PC-3 (cell line): ENCODE results near the gene MEI1. TPM values are rescaled to one million over a fixed set of nuclear protein-coding genes. Genes with fewer than 3 reads are reported as not detected.

ENCODE experiments used
- ATAC-seq: fragments of 200-7000 bp; cut with Tn5 transposase; 2 replicates; pipeline ENCODE4 v1.9.1; 2020; ENCODE audit warnings: mild to moderate bottlenecking, moderate library complexity
- BruUV-seq: library from RNA; stranded (reverse); fragments of 400-500 nt; replicated peaks from 2 replicates; lab custom pipeline; 2021; lab: Mats Ljungman, UMichigan
- CTCF ChIA-PET: fragments of 300-600 bp; sonication (Branson Sonifier 250); formaldehyde crosslinking; loops from one replicate; lab custom pipeline; 2022; ENCODE audit warnings: antibody characterized with exemption; lab: Charles Lee
- POLR2A ChIA-PET: fragments of 300-600 bp; sonication (Branson Sonifier 250); formaldehyde crosslinking; loops from one replicate; lab custom pipeline; 2022; ENCODE audit warnings: antibody characterized with exemption; ENCODE audit not compliant: unreplicated experiment; lab: Charles Lee
- DNase-seq: peaks from one replicate; pipeline ENCODE4 v3.0.0-alpha.2; 2015
- H2AFZ ChIP-seq: fragments of 300-600 bp; sonication (generic); 2 replicates; pipeline ENCODE4 v1.6.0; 2016; ENCODE audit warnings: antibody characterized with exemption, low read length
- H3F3A ChIP-seq: fragments of 300-600 bp; sonication (generic); one replicate; pipeline ENCODE4 v1.6.0; 2017; ENCODE audit warnings: antibody characterized with exemption, low read length, control low read depth, mild to moderate bottlenecking; ENCODE audit not compliant: unreplicated experiment
- H3K27ac ChIP-seq: fragments of 300-600 bp; sonication (generic); 2 replicates; pipeline ENCODE4 v1.5.1; 2016; ENCODE audit warnings: mild to moderate bottlenecking, low read length
- H3K27me3 ChIP-seq: fragments of 300-600 bp; sonication (generic); 2 replicates; pipeline ENCODE4 v1.6.1; 2016; ENCODE audit warnings: low read length, mixed read lengths
- H3K36me3 ChIP-seq: fragments of 300-600 bp; sonication (generic); 2 replicates; pipeline ENCODE4 v1.6.1; 2016; ENCODE audit warnings: low read depth, mixed run types, low read length, mixed read lengths
- H3K4me1 ChIP-seq: fragments of 300-600 bp; sonication (generic); 2 replicates; pipeline ENCODE4 v1.5.1; 2016; ENCODE audit warnings: low read length; ENCODE audit not compliant: insufficient read depth
- H3K4me2 ChIP-seq: fragments of 300-600 bp; sonication (generic); 2 replicates; pipeline ENCODE4 v1.6.0; 2016; ENCODE audit warnings: low read length
- H3K4me3 ChIP-seq: fragments of 300-600 bp; sonication (generic); 2 replicates; pipeline ENCODE4 v1.5.1; 2016; ENCODE audit warnings: mild to moderate bottlenecking, low read length, mixed read lengths
- H3K79me2 ChIP-seq: fragments of 300-600 bp; sonication (generic); 2 replicates; pipeline ENCODE4 v1.6.1; 2017; ENCODE audit warnings: low read length, mixed read lengths
- H3K9ac ChIP-seq: fragments of 300-600 bp; sonication (generic); 2 replicates; pipeline ENCODE4 v1.6.0; 2016; ENCODE audit warnings: mild to moderate bottlenecking, low read length
- H3K9me2 ChIP-seq: fragments of 300-600 bp; sonication (generic); replicated peaks from 2 replicates; pipeline ENCODE4 v1.6.1; 2016; ENCODE audit warnings: mixed run types, low read length, mixed read lengths
- H3K9me3 ChIP-seq: fragments of 300-600 bp; sonication (generic); 2 replicates; pipeline ENCODE4 v1.6.1; 2016; ENCODE audit warnings: low read length, mixed read lengths
- H4K20me1 ChIP-seq: fragments of 300-600 bp; sonication (generic); 2 replicates; pipeline ENCODE4 v1.6.1; 2016; ENCODE audit warnings: low read length, mixed read lengths
- EZH2 ChIP-seq: fragments of 300-600 bp; sonication (generic); IDR thresholded peaks from one replicate; pipeline ENCODE4 v1.6.1; 2017; ENCODE audit warnings: antibody characterized with exemption, mild to moderate bottlenecking, low read length; ENCODE audit not compliant: unreplicated experiment
- EZH2phosphoT487 ChIP-seq: fragments of 300-600 bp; sonication (generic); IDR thresholded peaks from 2 replicates; pipeline ENCODE4 v1.6.1; 2018; ENCODE audit warnings: mild to moderate bottlenecking, antibody characterized with exemption, low read length, borderline replicate concordance
- intact Hi-C: fragments of 100-400 bp; cut with micrococcal nuclease; formaldehyde crosslinking; loops from 2 replicates; pipeline ENCODE4 v1.9.0; 2023
- total RNA-seq: library from RNA; depleted of rRNA; stranded (reverse); fragments of >200 nt; gene quantifications from 2 replicates; pipeline ENCODE4 v1.2.3, GENCODE V29; 2014
- TF ChIP-seq, protein P1 (sequence below): fragments of 300-600 bp; sonication (generic); conservative IDR thresholded peaks from 2 replicates; pipeline ENCODE4 v1.5.1; 2017; ENCODE audit warnings: antibody characterized with exemption, low read depth, mild to moderate bottlenecking, low read length

Gene MEI1
- total RNA-seq, 1 experiment from 2014 or later = 1.4 TPM

DNA sequence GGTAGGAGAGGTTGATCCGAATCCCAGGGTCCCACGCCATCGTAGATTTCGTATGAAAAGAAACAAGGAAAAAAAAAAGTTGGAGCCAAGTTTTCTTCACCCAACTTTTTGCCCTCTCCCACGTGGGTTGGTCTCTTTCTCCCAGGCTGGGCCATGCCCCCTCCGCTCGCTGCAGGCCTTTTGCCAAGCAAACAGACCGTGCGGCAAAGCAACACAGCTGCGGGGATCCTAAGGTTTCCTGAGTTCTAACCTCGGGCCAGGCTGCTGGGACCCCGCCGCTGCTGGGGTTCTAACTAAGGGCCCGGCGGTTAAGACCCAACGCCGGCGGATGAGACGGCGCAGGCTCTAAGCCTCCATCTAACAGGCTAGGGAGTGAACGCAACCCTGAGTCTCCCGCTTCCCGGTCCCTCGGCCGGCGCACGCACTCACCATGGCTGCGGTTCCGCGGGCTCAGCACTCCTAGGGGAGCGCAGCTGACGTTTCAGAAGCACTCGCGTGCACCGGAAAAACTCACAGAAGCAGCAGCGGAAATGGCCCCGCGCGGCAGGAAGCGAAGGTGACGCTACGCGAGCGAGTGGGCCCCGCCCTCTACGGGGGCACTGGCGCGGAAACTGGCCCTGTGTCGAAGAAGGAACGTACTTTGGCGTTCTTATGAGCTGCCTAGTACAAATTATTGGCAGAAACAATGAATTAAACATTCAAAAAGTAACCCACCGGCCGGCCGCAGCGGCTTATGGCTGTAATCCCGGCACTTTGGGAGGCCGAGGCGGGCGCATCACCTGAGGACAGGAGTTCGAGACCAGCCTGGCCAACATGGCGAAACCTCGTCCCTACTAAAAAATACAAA is 10.7 kb upstream of the MEI1 start, which contains the start of gene SNU13:
SNU13 (minus strand) TSS at position 503 of the 847 bp plus-strand sequence; CDS start at position 432, 71 bp downstream.
- CTCF ChIA-PET = no interaction called here
- ATAC-seq = peak; percentile 93
- intact Hi-C loops = no loop called here

GRCh38 chr22:41690476-41690875 is 8.8 kb upstream of the MEI1 start:
- CTCF ChIA-PET = no interaction called here
- Histone ChIP-seq H3K79me2 (peaks cover 38% of the 10 kb centered on the region), H3K9me3 (no peaks in the 10 kb centered on the region), H3K36me3 (no peaks in the 10 kb centered on the region), H3K4me3 (no peak overlapping the region), H2AFZ (no peak overlapping the region), H3K4me1 (peaks cover 6% of the 10 kb centered on the region; the same call in 1 of the 2 replicates), H3K4me2 (no peak overlapping the region), H4K20me1 (peaks cover 9% of the 10 kb centered on the region; the same call in 1 of the 2 replicates), H3K27me3 (no peaks in the 10 kb centered on the region), H3F3A (no peaks in the 10 kb centered on the region), H3K9me2 (no peaks in the 10 kb centered on the region), H3K27ac (no peak overlapping the region), H3K9ac (no peak overlapping the region)
- DNase-seq (no peak), ATAC-seq (no peak)
- no TSS peak for BruUV-seq
- intact Hi-C loops = no loop called here
- POLR2A ChIA-PET = no interaction called here
- TF ChIP-seq, protein P1, sequence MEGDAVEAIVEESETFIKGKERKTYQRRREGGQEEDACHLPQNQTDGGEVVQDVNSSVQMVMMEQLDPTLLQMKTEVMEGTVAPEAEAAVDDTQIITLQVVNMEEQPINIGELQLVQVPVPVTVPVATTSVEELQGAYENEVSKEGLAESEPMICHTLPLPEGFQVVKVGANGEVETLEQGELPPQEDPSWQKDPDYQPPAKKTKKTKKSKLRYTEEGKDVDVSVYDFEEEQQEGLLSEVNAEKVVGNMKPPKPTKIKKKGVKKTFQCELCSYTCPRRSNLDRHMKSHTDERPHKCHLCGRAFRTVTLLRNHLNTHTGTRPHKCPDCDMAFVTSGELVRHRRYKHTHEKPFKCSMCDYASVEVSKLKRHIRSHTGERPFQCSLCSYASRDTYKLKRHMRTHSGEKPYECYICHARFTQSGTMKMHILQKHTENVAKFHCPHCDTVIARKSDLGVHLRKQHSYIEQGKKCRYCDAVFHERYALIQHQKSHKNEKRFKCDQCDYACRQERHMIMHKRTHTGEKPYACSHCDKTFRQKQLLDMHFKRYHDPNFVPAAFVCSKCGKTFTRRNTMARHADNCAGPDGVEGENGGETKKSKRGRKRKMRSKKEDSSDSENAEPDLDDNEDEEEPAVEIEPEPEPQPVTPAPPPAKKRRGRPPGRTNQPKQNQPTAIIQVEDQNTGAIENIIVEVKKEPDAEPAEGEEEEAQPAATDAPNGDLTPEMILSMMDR = no peak
- TF ChIP-seq EZH2phosphoT487 (no peak), EZH2 (no peak)

More for the DNA sequence above, 10.7 kb upstream of the MEI1 start, which contains the start of gene SNU13:
- Histone ChIP-seq H3K27ac (peak within 1 kb of the TSS; percentile 76), H3K9me3 (no peaks in the 10 kb centered on the region), H3F3A (no peaks in the 10 kb centered on the region), H3K9me2 (no peaks in the 10 kb centered on the region), H3K27me3 (no peaks in the 10 kb centered on the region), H3K4me1 (peaks cover 13% of the 10 kb centered on the region; the same call in 1 of the 2 replicates), H3K4me2 (peak within 1 kb of the TSS; percentile 92), H3K36me3 (no peaks in the 10 kb centered on the region), H3K4me3 (peak within 1 kb of the TSS; percentile 94), H3K9ac (peak within 1 kb of the TSS; percentile 98), H2AFZ (peak within 1 kb of the TSS; percentile 90), H3K79me2 (peaks cover 57% of the 10 kb centered on the region), H4K20me1 (peaks cover 9% of the 10 kb centered on the region; the same call in 1 of the 2 replicates)
- POLR2A ChIA-PET = interaction anchor here (0.6 kb wide), 2 partner anchors 22 to 261 kb away, joined by 4 to 7 read pairs; no protein-coding TSS in a partner anchor
- no TSS peak for BruUV-seq
- peak; percentile 86 for DNase-seq
- TF ChIP-seq EZH2phosphoT487 (no peak), EZH2 (no peak)
- TF ChIP-seq, protein P1 = no peak

DNA sequence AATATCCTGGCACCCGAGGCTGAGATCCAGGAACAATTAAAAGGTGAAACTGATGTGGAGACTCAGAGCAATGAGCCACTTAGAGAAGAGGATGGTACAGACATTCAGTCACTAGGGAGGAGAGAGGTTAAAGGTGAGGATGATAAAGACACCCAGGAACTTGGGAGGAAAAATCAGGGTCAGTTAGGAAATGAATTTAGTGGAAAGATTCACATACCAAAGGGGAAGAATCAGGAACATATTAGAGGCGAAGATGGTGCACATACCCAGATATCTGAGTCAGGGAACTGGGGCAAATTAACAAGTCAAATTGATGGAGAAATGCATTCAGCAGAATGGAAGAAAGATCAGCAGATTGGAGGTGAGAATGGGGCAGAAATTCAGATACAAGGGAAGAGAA is 4.1 kb upstream of the MEI1 start:
- Histone ChIP-seq H3K79me2 (no peaks in the 10 kb centered on the region), H3K4me3 (no peak overlapping the region), H3K27me3 (no peaks in the 10 kb centered on the region), H3K9me3 (no peaks in the 10 kb centered on the region), H3K9me2 (no peaks in the 10 kb centered on the region), H3K9ac (no peak overlapping the region), H2AFZ (no peak overlapping the region), H4K20me1 (no peaks in the 10 kb centered on the region), H3K4me1 (0 out of 2 replicates have a peak, but pooled peaks cover 3% of the 10 kb centered on the region), H3K4me2 (no peak overlapping the region), H3F3A (no peaks in the 10 kb centered on the region), H3K27ac (no peak overlapping the region), H3K36me3 (no peaks in the 10 kb centered on the region)
- TF ChIP-seq EZH2 (no peak), EZH2phosphoT487 (no peak)
- TF ChIP-seq, protein P1 = no peak
- intact Hi-C loops = no loop called here
- ATAC-seq (no peak), DNase-seq (no peak)
- BruUV-seq = no TSS peak
- ChIA-PET POLR2A (no interaction called here), CTCF (no interaction called here)
